Hindlimb muscle (tissue), 1 donor: ENCODE data around the gene NF1. TPM values are rescaled to one million over a fixed set of nuclear protein-coding genes. Genes with fewer than 3 reads are reported as not detected.
A peak's percentile ranks its signal among the peaks of the same experiment; 100 is the strongest.
"Not testable (repeated sequence)": the region's sequence is repeated elsewhere in the genome, so short reads cannot be mapped to it uniquely, and the experiment has no call there.

Experiments
- DNase-seq: peaks from one replicate; pipeline ENCODE4 v3.0.0-alpha.2; 2013
- polyA plus RNA-seq: library from polyadenylated mRNA; unstranded; fragments of 120-200 nt; gene quantifications from one replicate; pipeline ENCODE4 v1.2.1, GENCODE V29; 2013; ENCODE audit not compliant: insufficient read length

NF1 gene
- 23.0 TPM for polyA plus RNA-seq

- DNase-seq = peak; percentile 96
Observed at GRCh38 chr17:31094600-31095235, at the start of gene NF1. Gene NF1 (plus strand): TSS chr17:31094977. CDS start chr17:31095310, 333 bp downstream.

DNA sequence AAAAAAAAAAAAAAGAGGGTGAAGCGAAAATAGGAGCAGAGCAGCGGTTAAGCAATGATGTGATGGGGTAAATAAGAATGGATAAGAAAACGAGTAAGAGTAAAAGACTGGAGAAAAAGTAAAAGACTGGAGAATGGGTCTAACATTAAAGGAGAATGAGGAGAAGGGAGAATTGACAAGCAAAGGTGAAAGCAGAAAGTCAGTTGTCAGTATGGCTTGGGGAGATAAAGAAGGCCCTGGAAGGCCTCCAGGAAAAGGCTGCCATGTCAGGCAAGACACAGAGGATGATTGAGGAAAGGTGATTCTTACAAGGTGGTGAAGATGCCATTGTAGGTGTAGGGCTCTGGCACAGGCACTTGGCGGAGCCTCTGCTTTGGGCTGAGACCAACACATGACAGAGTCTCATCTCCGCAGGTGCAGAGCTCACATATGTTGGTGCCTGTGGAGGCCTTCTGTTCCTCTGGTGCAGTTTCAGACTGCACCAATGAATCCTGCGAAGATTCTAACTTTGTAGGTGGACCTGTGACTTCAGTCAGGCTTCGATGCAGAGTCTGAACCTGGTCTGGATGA, 47.8 kb upstream of the NF1 start:
- DNase-seq = not testable (repeated sequence)

- DNase-seq = no peak
Observed at GRCh38 chr17:31048142-31048541, 46.6 kb upstream of the NF1 start.

DNA sequence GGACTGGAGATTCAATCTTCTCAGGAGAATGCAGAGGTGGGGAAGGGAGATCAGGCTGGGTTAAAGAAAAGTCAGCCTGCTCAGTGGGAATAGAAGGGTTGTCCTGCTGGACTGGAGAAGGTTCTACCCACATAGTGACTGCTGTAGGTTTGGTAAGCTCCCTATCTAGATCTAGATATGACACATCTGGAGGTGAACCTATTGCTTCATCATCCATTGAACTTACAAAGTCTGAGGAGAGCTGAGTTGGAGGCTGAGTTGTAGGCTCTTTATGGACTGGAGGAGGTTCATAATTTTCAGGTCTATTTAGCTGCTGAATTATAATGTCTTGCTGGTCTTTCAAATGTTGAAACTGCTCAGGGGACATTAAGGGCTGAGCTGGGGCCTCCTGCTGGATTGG, 46.0 kb upstream of the NF1 start:
- DNase-seq = no peak

DNA sequence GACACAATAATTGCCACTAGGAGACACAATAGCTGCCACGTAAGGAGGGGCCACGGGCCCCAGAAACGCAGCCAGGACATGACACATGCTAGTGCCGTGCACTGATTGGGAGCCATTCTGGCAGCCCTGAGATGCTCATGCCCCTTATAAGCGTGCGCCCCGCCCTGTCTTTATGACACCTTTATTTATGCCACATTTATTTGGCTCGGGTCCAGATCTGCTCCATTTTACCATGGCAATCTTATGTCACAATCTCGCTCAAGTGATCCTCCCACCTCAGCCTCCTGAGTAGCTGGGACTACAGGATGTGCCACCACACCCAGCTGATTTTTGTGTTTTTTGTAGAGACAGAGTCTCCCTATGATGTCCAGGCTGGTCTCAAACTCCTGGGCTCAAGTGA, 43.8 kb upstream of the NF1 start:
- no peak for DNase-seq

DNA sequence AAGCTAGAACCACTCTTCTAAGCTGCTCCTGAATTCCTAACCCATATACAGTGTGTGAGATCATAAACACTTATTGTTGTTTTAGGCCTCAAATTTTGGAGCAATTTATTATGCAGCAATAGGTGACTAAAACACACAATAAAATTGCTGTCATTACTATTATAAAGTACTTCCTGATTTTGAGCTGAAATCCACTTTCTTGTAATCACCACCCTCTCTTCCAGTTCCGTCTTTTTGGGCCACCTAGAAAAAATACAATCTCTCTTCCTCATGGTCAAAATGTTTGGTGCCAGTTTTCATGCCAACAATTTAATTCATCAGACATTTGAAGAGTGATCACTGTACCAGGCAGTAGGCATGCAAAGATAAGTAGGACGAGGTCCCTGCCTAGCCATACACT, 43.3 kb upstream of the NF1 start:
- no peak for DNase-seq

- DNase-seq = no peak
Observed at GRCh38 chr17:31052187-31052889, 42.4 kb upstream of the NF1 start.

DNA sequence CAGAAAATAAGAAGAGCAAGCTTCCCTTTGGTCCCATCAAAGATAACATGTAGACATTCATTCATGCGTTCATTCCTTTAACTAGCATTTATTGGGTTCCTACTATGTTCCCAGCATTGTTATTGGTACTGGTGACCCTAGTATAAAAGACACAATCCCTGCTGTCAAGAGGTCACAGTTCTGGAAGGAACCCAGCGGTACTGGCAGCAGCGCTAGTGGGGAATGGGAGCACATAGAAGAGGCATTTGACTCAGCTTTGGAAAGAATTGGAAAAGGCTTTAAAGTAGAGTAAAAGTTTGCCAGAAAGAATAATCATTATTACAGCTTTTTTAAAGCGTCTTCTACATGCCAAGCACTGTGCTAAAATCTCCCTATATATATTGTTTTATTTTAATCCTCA, 41.7 kb upstream of the NF1 start:
- no peak for DNase-seq

GRCh38 chr17:31054761-31055160, 40.0 kb upstream of the NF1 start:
- DNase-seq = no peak

GRCh38 chr17:31058976-31059375, 35.8 kb upstream of the NF1 start:
- no peak for DNase-seq

GRCh38 chr17:31060791-31061550, 33.8 kb upstream of the NF1 start:
- DNase-seq = no peak

DNA sequence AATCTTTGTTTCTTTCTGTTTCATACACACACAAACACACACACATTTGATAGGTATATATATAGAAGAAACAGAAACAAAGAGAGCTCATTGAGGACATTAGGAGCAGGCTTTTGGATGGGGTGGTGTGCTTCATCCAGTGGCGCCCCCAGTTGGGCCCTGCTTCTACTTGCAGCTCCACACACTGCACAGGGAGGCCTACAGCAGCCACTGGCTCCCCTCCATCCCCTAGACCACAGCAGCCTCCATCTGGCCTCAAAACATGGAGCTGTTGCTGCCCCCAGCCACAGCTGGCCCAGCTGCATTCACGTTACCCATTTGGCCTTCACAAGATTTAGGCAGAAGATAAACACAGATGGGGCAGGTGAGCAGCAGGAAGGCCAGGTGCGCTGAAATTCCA, 33.1 kb upstream of the NF1 start:
- no peak for DNase-seq

DNA sequence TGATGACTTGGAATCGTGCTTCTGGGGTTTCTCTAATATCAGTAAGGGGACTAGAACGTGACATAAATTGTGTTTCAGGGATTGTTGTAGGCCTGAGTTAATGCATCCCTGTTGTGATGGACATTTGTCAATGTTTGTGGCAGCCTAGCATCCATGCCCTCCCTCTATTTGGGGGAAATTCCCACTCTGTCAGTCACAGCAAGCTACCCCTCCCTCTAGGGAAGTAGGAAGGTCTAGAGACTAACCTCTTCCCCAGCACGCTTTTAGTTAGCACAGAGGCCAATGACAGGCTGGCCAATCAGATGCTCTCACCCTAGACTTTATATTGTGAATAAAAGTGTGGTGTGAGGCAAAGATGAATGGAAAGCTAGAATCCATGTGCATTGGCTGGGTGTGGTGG, 32.4 kb upstream of the NF1 start:
- no peak for DNase-seq

- no peak for DNase-seq
Observed at GRCh38 chr17:31064707-31065106, 30.1 kb upstream of the NF1 start.

GRCh38 chr17:31067691-31068184, 27.0 kb upstream of the NF1 start:
- no peak for DNase-seq

DNA sequence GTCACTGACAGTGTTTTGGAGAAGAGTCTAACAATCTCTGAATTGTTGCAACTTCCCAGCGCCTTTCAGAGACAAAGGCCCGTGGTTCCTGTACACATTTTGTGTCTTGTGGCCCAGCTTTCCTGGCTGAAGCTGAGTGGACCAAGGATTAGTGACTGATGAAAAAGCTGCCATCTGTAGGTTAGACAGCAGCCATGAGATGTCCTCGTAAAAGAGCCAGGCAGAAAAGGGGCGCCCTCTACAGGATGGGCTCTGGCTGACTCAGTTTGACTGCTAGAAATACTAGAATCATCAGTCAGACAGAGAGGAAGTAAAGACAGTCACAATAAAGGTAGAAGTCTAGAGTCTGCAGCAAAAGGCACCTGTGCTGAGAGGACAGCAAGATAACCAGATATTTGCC, 26.5 kb upstream of the NF1 start:
- DNase-seq = no peak

DNA sequence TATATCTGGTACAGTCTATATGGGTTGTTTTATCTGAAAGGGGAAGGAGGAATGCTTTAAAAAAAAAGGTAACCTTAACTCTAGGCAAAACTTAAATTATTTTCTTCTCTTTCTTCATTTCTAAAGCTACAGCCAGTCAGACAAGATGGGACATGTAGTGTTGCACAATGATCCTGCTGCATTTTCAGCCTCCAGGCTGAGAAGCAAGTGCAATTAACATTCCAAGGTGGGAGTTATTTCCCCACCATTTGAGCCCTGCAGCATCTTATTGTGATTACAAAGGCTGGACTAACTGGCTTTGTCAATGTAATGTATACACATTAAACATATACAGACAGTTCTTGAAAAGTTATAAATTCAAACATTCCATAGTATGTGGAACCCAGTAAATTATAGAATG, 22.6 kb upstream of the NF1 start:
- DNase-seq = no peak

- no peak for DNase-seq
Observed at GRCh38 chr17:31073411-31073810, 21.4 kb upstream of the NF1 start.

DNA sequence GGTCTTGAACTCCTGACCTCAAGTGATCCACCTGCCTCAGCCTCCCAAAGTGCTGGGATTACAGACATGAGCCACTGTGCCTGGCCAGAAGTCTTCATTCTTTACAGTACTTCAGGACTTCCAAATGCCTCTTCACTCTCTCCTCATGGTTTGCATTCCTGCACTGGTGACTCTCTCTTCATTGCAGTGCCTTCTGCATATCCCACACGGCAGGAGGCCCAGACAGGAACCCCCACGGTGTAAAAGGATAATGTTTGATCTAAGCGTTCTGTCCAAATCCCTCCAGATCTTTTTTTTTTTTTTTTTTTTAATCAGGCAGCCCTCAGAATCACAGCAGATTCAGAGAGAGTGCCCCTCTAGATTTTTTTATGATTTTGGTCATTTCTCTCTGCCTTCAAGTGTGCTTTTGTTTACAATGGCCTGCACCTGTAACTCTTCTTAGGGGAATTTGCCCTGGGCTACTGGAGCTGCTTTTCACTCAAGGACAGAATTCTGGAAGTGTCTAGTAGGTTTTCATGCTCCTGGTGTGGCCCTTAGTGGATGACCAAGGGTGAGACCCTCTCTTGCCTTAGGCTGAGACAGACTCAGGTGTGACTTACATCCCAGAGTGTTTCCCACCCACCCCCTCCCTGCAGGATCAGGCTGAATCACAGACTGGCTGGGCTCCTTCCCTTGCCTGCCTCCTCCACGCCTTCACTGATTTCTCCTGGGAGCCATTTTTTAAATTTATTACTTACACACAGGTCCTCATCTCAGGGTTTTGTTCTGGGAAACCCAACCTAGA, 19.8 kb upstream of the NF1 start:
- no peak for DNase-seq

DNA sequence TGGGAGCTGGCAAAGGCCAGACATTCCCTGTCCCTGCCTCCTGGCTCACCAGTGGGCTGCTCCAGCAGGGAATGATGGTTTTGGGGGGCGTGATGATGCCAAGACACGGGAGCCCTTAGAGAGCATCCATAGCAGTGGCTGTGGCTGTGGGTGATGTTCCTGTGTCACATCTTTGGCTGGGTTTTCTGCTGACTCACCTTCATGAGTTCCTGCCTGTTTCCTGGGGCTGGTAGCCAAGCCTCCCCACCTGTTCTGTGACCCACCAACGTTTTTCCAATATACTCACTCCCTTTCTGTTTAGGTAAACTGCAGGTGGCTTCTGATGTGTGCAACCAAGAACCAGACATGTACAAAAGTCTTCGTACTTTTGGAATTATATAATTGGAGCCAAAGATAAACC, 16.5 kb upstream of the NF1 start:
- DNase-seq = no peak

GRCh38 chr17:31079731-31080130, 15.0 kb upstream of the NF1 start:
- no peak for DNase-seq

DNA sequence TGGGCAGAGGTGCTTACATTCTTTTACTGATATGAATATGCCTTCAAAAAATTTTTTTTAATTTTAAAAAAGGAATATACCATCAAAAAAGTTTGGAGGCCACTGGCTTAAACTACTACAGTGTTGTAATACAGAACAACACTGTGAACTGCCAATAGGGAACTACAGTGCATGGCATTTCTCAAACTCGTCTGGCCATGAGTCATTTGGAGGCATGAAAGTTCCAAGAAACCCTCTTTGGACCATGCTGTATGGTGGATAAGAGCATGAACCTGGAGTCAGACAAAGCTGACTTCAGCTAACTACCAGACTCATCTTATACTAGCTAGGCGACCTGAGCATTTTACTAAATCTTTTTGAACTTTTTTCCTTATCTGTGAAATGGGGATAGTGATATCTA, 9.2 kb upstream of the NF1 start:
- DNase-seq = no peak
